AG09309 (cell line): ENCODE data around the gene SMPD3.

Experiments used
- DNase-seq: peaks from one replicate; pipeline ENCODE4 v3.0.0-alpha.2; 2010; ENCODE audit warnings: low read depth
- H3K4me3 ChIP-seq: 2 replicates; pipeline ENCODE4 v1.5.1; 2011; ENCODE audit warnings: mild to moderate bottlenecking, low read depth, low read length, moderate library complexity; ENCODE audit not compliant: control insufficient read depth
- CTCF ChIP-seq: IDR thresholded peaks from 2 replicates; pipeline ENCODE4 v1.5.1; 2011; ENCODE audit warnings: mild to moderate bottlenecking, low read depth, low read length, inconsistent platforms; ENCODE audit not compliant: insufficient read depth, control insufficient read depth; ENCODE audit errors: missing control alignments

SMPD3 gene

GRCh38 chr16:68309799-68310198, 138.5 kb downstream of the SMPD3 start:
- no peak for DNase-seq

More at GRCh38 chr16:68309799-68310198, 138.5 kb downstream of the SMPD3 start:
- TF ChIP-seq CTCF: no peak
- H3K4me3 ChIP-seq: peak overlapping the region; percentile 61
